ENCODE data around the gene GARRE1. TPM values are rescaled to one million over a fixed set of nuclear protein-coding genes. Genes with fewer than 3 reads are reported as not detected.

The GARRE1 gene
- total RNA-seq, 1 experiment from 2014 or later, result 16.9 TPM

DNA sequence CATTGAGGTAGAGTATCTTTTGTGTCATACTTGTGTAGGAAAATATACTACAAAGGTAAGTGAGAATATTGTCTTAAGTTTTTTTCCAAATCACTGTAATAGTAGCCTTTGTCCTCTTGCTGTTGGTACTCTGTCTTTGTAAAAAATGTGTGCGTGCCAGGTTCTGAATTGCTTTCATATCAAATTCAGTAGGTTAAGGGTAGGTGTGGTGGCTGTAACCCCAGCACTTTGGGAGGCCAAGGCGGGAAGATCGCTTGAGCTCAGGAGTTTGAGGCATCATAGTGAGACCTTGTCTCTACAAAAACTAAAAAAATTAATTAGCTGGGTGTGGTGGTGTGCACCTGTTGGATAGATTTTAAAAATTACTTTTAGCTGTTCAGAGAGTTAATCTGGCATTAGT is 46.6 kb downstream of the GARRE1 start:
- DNase-seq (ENCODE audit: low read depth, low spot score) (no peak), ATAC-seq (no peak)
- Histone ChIP-seq H3K9me3 (ENCODE audit: control insufficient read depth in 1 of 2, insufficient read depth in 1 of 2, low read depth in 1 of 2, low read length in 2 of 2) (no peaks in the 10 kb centered on the region), H3K4me1 (ENCODE audit: control insufficient read depth in 1 of 2, insufficient read depth in 2 of 2, low read length in 2 of 2) (peaks cover 0 to 3% of the 10 kb centered on the region in 2 experiments; a peak in 2 of 4 replicates), H3K9ac (ENCODE audit: low read length) (no peak overlapping the region), H3K4me3 (replicated peaks in 1 of 2; ENCODE audit: low read depth in 1 of 2, low read length in 2 of 2) (no peak overlapping the region), H3K27ac (ENCODE audit: low read depth, low read length) (no peak overlapping the region), H3K79me2 (ENCODE audit: insufficient read depth, low read length) (no peaks in the 10 kb centered on the region), H3K36me3 (ENCODE audit: control insufficient read depth in 1 of 2, insufficient read depth in 2 of 2, low read length in 2 of 2) (no peaks in the 10 kb centered on the region; a peak in 1 of 4 replicates), H4K20me1 (ENCODE audit: insufficient read depth) (no peaks in the 10 kb centered on the region), H2AFZ (ENCODE audit: low read depth, low read length, poor library complexity, severe bottlenecking) (no peak overlapping the region), H3K27me3 (ENCODE audit: insufficient read depth, low read length) (no peaks in the 10 kb centered on the region), H3K4me2 (ENCODE audit: low read length) (no peak overlapping the region), H3K9me2 (ENCODE audit: insufficient read depth) (no peaks in the 10 kb centered on the region)
- intact Hi-C loops (cut with micrococcal nuclease), result no loop called here
- RAD21 ChIA-PET (ENCODE audit: low non-redundant PET in 1 of 2, low total read pairs in 2 of 2, uncharacterized antibody in 2 of 2, unreplicated experiment in 2 of 2), result no interaction called here
- CTCF ChIA-PET, result no interaction called here
- POLR2A ChIA-PET, result no interaction called here
- BruUV-seq (replicated peaks), result no TSS peak
- TF ChIP-seq REST (IDR thresholded peaks at IDR 0.05; ENCODE audit: low read depth) (no peak), SP1 (IDR thresholded peaks at IDR 0.05; ENCODE audit: low read depth) (no peak), EZH2 (IDR thresholded peaks at IDR 0.05) (no peak), CBX3 (IDR thresholded peaks at IDR 0.05; ENCODE audit: low read depth) (no peak), FOSL1 (IDR thresholded peaks at IDR 0.05; ENCODE audit: low read depth) (no peak), CEBPB (IDR thresholded peaks at IDR 0.05; ENCODE audit: low read depth) (no peak), SRF (IDR thresholded peaks at IDR 0.05; ENCODE audit: low read depth) (no peak), YY1 (IDR thresholded peaks at IDR 0.05; ENCODE audit: extremely low read depth, insufficient replicate concordance, low read depth, low read length) (no peak), SIN3A (IDR thresholded peaks at IDR 0.05; ENCODE audit: low read depth) (no peak), EGR1 (IDR thresholded peaks at IDR 0.05; ENCODE audit: low read depth) (no peak), TCF7L2 (IDR thresholded peaks at IDR 0.05; ENCODE audit: borderline replicate concordance, extremely low read depth, insufficient read depth, insufficient read length) (no peak), ZNF274 (IDR thresholded peaks at IDR 0.05; ENCODE audit: low read depth, low read length) (no peak), ELF1 (IDR thresholded peaks at IDR 0.05; ENCODE audit: borderline replicate concordance, low read depth) (no peak), RAD21 (IDR thresholded peaks at IDR 0.05; ENCODE audit: low read depth) (no peak), ZFX (IDR thresholded peaks at IDR 0.05) (no peak), JUND (IDR thresholded peaks at IDR 0.05) (no peak)
- TF ChIP-seq, protein P1, sequence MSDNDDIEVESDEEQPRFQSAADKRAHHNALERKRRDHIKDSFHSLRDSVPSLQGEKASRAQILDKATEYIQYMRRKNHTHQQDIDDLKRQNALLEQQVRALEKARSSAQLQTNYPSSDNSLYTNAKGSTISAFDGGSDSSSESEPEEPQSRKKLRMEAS (IDR thresholded peaks at IDR 0.05), result no peak
- TF ChIP-seq, protein P2, sequence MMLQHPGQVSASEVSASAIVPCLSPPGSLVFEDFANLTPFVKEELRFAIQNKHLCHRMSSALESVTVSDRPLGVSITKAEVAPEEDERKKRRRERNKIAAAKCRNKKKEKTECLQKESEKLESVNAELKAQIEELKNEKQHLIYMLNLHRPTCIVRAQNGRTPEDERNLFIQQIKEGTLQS (IDR thresholded peaks at IDR 0.05), result no peak
- TF ChIP-seq, protein P3, sequence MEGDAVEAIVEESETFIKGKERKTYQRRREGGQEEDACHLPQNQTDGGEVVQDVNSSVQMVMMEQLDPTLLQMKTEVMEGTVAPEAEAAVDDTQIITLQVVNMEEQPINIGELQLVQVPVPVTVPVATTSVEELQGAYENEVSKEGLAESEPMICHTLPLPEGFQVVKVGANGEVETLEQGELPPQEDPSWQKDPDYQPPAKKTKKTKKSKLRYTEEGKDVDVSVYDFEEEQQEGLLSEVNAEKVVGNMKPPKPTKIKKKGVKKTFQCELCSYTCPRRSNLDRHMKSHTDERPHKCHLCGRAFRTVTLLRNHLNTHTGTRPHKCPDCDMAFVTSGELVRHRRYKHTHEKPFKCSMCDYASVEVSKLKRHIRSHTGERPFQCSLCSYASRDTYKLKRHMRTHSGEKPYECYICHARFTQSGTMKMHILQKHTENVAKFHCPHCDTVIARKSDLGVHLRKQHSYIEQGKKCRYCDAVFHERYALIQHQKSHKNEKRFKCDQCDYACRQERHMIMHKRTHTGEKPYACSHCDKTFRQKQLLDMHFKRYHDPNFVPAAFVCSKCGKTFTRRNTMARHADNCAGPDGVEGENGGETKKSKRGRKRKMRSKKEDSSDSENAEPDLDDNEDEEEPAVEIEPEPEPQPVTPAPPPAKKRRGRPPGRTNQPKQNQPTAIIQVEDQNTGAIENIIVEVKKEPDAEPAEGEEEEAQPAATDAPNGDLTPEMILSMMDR (IDR thresholded peaks at IDR 0.05 in 2 of 3, conservative IDR thresholded peaks at IDR 0.05 in 1 of 3; ENCODE audit: borderline replicate concordance in 1 of 3, insufficient read depth in 1 of 3, low read depth in 2 of 3, low read length in 2 of 3), result no peak
